HEK293 (cell line): Measurements from ENCODE around the gene NPR3.

Experiments
- CTCF ChIA-PET: fragments of 350-600 bp; formaldehyde crosslinking; extraction: SDS; loops from one replicate; lab custom pipeline; 2021; ENCODE audit warnings: antibody characterized with exemption; lab: Yijun Ruan, JAX
- POLR2A ChIA-PET: fragments of 300-600 bp; formaldehyde crosslinking; extraction: SDS; loops from one replicate; lab custom pipeline; 2020; ENCODE audit warnings: antibody characterized with exemption, inconsistent platforms; lab: Yijun Ruan, JAX
- H3K27ac ChIP-seq: fragments of 200-500 bp; sonication (Bioruptor generic); 2 replicates; pipeline ENCODE4 v1.5.1; 2014; ENCODE audit warnings: low read depth, low read length, control low read depth, inconsistent platforms; ENCODE audit errors: extremely low read depth
- H3K36me3 ChIP-seq, 2 experiments: fragments of 200-500 bp in 1 of 2; sonication (Bioruptor generic) in 1 of 2; 1 replicate in 1 of 2; 2 replicates in 1 of 2; pipeline ENCODE4 v1.5.1; 2014 to 2017; ENCODE audit warnings: inconsistent platforms in 2 of 2, low read length in 2 of 2; ENCODE audit not compliant: control insufficient read depth in 2 of 2, insufficient read depth in 1 of 2
- H3K4me1 ChIP-seq: fragments of 200-500 bp; sonication (Bioruptor generic); 2 replicates; pipeline ENCODE4 v1.5.1; 2014; ENCODE audit warnings: mild to moderate bottlenecking, low read length, inconsistent platforms; ENCODE audit not compliant: control insufficient read depth, insufficient read depth
- H3K4me3 ChIP-seq: 2 replicates; pipeline ENCODE4 v1.5.1; 2011; ENCODE audit warnings: low read depth, mild to moderate bottlenecking, control low read depth, low read length, moderate library complexity
- H3K9me3 ChIP-seq: fragments of 200-500 bp; sonication (Bioruptor generic); 2 replicates; pipeline ENCODE4 v1.5.1; 2014; ENCODE audit warnings: low read depth, low read length, inconsistent platforms; ENCODE audit not compliant: control insufficient read depth, insufficient read depth
- EGR2 ChIP-seq: fragments of 450-650 bp; formaldehyde crosslinking; IDR thresholded peaks from 2 replicates; pipeline ENCODE4 v1.5.1; 2016; ENCODE audit warnings: low read depth, missing biosample characterization, missing genetic modification characterization
- GLI2 ChIP-seq: fragments of 450-650 bp; formaldehyde crosslinking; IDR thresholded peaks from 2 replicates; pipeline ENCODE4; 2017; ENCODE audit warnings: missing biosample characterization, missing genetic modification characterization, low read depth, borderline replicate concordance
- HOXC10 ChIP-seq: sonication (generic); formaldehyde crosslinking; IDR thresholded peaks from 2 replicates; pipeline ENCODE4 v1.8.1; 2023; ENCODE audit warnings: mild to moderate bottlenecking, missing genetic modification reagents
- KLF1 ChIP-seq: fragments of 450-650 bp; formaldehyde crosslinking; IDR thresholded peaks from 2 replicates; pipeline ENCODE4 v1.5.1; 2016; ENCODE audit warnings: missing biosample characterization, missing genetic modification characterization
- KLF9 ChIP-seq: fragments of 450-650 bp; formaldehyde crosslinking; IDR thresholded peaks from 2 replicates; pipeline ENCODE4 v1.5.1; 2016; ENCODE audit warnings: missing biosample characterization, missing genetic modification characterization, low read depth
- MZF1 ChIP-seq: fragments of 450-650 bp; formaldehyde crosslinking; IDR thresholded peaks from 2 replicates; pipeline ENCODE4 v1.5.1; 2017; ENCODE audit warnings: missing biosample characterization, missing genetic modification characterization, borderline replicate concordance
- PRDM1 ChIP-seq: fragments of 450-650 bp; formaldehyde crosslinking; IDR thresholded peaks from 2 replicates; pipeline ENCODE4; 2016; ENCODE audit warnings: missing biosample characterization, missing genetic modification characterization
- SCRT2 ChIP-seq: fragments of 450-650 bp; formaldehyde crosslinking; IDR thresholded peaks from 2 replicates; pipeline ENCODE4 v1.5.1; 2016; ENCODE audit warnings: missing biosample characterization, missing genetic modification characterization
- ZBTB7A ChIP-seq: fragments of 450-650 bp; formaldehyde crosslinking; IDR thresholded peaks from 2 replicates; pipeline ENCODE4 v1.5.1; 2016; ENCODE audit warnings: low read depth, missing biosample characterization, missing genetic modification characterization
- ZBTB8A ChIP-seq: fragments of 450-650 bp; formaldehyde crosslinking; IDR thresholded peaks from 2 replicates; pipeline ENCODE4 v1.5.1; 2016; ENCODE audit warnings: missing biosample characterization, missing genetic modification characterization
- ZEB2 ChIP-seq: fragments of 450-650 bp; formaldehyde crosslinking; IDR thresholded peaks from 2 replicates; pipeline ENCODE4 v1.5.1; 2016; ENCODE audit warnings: missing biosample characterization, missing genetic modification characterization
- ZFHX2 ChIP-seq: fragments of 450-650 bp; formaldehyde crosslinking; conservative IDR thresholded peaks from 2 replicates; pipeline ENCODE4 v1.5.1; 2016; ENCODE audit warnings: missing biosample characterization, missing genetic modification characterization
- ZFP69B ChIP-seq: fragments of 450-650 bp; formaldehyde crosslinking; IDR thresholded peaks from 2 replicates; pipeline ENCODE4 v1.5.1; 2016; ENCODE audit warnings: missing biosample characterization, missing genetic modification characterization
- ZNF155 ChIP-seq: fragments of 450-650 bp; formaldehyde crosslinking; IDR thresholded peaks from 2 replicates; pipeline ENCODE4 v1.5.1; 2016; ENCODE audit warnings: missing biosample characterization, missing genetic modification characterization
- ZNF2 ChIP-seq: fragments of 450-650 bp; formaldehyde crosslinking; IDR thresholded peaks from 2 replicates; pipeline ENCODE4 v1.5.1; 2016; ENCODE audit warnings: missing biosample characterization, missing genetic modification characterization
- ZNF23 ChIP-seq: fragments of 450-650 bp; formaldehyde crosslinking; IDR thresholded peaks from 2 replicates; pipeline ENCODE4 v1.5.1; 2016; ENCODE audit warnings: missing biosample characterization, missing genetic modification characterization, borderline replicate concordance
- ZNF335 ChIP-seq: fragments of 450-650 bp; formaldehyde crosslinking; conservative IDR thresholded peaks from 2 replicates; pipeline ENCODE4 v1.5.1; 2016; ENCODE audit warnings: missing biosample characterization, missing genetic modification characterization
- ZNF391 ChIP-seq: fragments of 450-650 bp; formaldehyde crosslinking; IDR thresholded peaks from 2 replicates; pipeline ENCODE4 v1.5.1; 2016; ENCODE audit warnings: low read depth, missing biosample characterization, missing genetic modification characterization, borderline replicate concordance
- ZNF416 ChIP-seq: fragments of 450-650 bp; formaldehyde crosslinking; IDR thresholded peaks from 2 replicates; pipeline ENCODE4 v1.5.1; 2016; ENCODE audit warnings: missing biosample characterization, missing genetic modification characterization
- ZNF600 ChIP-seq: fragments of 450-650 bp; formaldehyde crosslinking; IDR thresholded peaks from 2 replicates; pipeline ENCODE4 v1.5.1; 2016; ENCODE audit warnings: missing biosample characterization, missing genetic modification characterization
- ZNF624 ChIP-seq: fragments of 450-650 bp; formaldehyde crosslinking; IDR thresholded peaks from 2 replicates; pipeline ENCODE4 v1.5.1; 2017; ENCODE audit warnings: missing biosample characterization, missing genetic modification characterization
- ZNF76 ChIP-seq: fragments of 450-650 bp; formaldehyde crosslinking; IDR thresholded peaks from 2 replicates; pipeline ENCODE4; 2016; ENCODE audit warnings: low read depth, missing biosample characterization, missing genetic modification characterization, borderline replicate concordance
- ZNF777 ChIP-seq: fragments of 450-650 bp; formaldehyde crosslinking; IDR thresholded peaks from 2 replicates; pipeline ENCODE4 v1.5.1; 2017; ENCODE audit warnings: missing biosample characterization, missing genetic modification characterization, borderline replicate concordance
- ZXDB ChIP-seq: fragments of 450-650 bp; formaldehyde crosslinking; IDR thresholded peaks from 2 replicates; pipeline ENCODE4 v1.5.1; 2016; ENCODE audit warnings: missing biosample characterization, missing genetic modification characterization
- TF ChIP-seq, protein P1 (sequence below): fragments of 450-650 bp; formaldehyde crosslinking; optimal IDR thresholded peaks from 2 replicates; pipeline ENCODE3; 2016; ENCODE audit warnings: missing biosample characterization, mild to moderate bottlenecking, missing genetic modification characterization
- TF ChIP-seq, protein P2 (sequence below): fragments of 450-650 bp; formaldehyde crosslinking; IDR thresholded peaks from 2 replicates; pipeline ENCODE4 v1.5.1; 2017; ENCODE audit warnings: missing biosample characterization, missing genetic modification characterization
- TF ChIP-seq, protein P3 (sequence below): fragments of 450-650 bp; formaldehyde crosslinking; IDR thresholded peaks from 2 replicates; pipeline ENCODE4 v1.5.1; 2016; ENCODE audit warnings: missing biosample characterization, missing genetic modification characterization
- TF ChIP-seq, protein P4 (sequence below): fragments of 450-650 bp; formaldehyde crosslinking; IDR thresholded peaks from 2 replicates; pipeline ENCODE4 v1.5.1; 2016; ENCODE audit warnings: missing biosample characterization, missing genetic modification characterization

NPR3 gene, protein sequence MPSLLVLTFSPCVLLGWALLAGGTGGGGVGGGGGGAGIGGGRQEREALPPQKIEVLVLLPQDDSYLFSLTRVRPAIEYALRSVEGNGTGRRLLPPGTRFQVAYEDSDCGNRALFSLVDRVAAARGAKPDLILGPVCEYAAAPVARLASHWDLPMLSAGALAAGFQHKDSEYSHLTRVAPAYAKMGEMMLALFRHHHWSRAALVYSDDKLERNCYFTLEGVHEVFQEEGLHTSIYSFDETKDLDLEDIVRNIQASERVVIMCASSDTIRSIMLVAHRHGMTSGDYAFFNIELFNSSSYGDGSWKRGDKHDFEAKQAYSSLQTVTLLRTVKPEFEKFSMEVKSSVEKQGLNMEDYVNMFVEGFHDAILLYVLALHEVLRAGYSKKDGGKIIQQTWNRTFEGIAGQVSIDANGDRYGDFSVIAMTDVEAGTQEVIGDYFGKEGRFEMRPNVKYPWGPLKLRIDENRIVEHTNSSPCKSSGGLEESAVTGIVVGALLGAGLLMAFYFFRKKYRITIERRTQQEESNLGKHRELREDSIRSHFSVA

DNA sequence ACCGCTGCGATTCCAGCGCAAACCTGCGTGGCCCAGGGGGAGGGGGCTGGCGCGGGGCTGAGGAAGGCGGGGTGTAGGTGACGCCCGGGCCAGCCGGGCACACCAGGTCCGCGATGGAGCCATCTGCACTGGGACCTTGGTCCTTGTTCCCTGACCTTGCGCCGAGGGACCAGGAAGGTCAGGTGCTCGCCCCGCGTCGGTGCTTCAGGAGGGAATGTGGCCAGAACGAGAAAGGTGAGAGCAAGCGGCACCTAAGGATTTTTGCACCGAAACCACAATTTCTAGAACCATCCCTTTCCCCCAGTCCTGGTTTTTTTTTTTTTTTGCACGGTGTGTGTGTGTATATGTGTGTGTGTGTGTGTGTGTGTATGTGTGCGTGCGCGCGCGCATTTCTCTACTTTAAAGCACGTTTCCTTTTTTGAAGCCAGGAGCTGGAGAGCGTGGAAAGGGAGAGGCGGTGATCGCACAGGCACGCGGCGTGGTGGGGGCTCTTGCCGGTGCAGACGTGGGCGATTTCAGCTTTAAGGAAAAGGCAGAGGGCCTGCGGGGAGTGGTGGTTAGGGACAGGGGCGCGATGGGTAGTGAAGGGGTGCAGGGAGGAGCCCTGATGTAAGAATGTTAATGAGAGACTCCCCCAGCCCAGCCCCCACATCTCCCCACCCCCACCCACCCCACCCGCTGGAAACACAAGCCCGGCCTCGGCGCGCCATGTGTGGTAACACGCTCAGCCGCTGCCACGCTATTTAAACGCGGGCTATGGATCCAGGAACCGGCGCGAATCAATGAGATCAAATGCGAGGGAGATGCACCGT is at the start of gene NPR3:
Gene NPR3 (plus strand): TSS at position 772 of the 812 bp plus-strand sequence. CDS start 456 bp downstream, outside the sequence.
- H3K27ac ChIP-seq, result no peak within 1 kb of the TSS
- peak within 1 kb of the TSS; percentile 55 for H3K4me3 ChIP-seq
- no peaks in the 10 kb centered on the region for H3K9me3 ChIP-seq
- ChIA-PET POLR2A (no interaction called here), CTCF (interaction anchor here (0.6 to 1.5 kb wide), 10 partner anchors 10 to 711 kb away, joined by 3 to 6 read pairs (median 3); no protein-coding TSS in a partner anchor)
- H3K4me1 ChIP-seq, result peaks cover 5% of the 10 kb centered on the region; the same call in 1 of the 2 replicates
- no peaks in the 10 kb centered on the region for H3K36me3 ChIP-seq
- TF ChIP-seq, protein P1, sequence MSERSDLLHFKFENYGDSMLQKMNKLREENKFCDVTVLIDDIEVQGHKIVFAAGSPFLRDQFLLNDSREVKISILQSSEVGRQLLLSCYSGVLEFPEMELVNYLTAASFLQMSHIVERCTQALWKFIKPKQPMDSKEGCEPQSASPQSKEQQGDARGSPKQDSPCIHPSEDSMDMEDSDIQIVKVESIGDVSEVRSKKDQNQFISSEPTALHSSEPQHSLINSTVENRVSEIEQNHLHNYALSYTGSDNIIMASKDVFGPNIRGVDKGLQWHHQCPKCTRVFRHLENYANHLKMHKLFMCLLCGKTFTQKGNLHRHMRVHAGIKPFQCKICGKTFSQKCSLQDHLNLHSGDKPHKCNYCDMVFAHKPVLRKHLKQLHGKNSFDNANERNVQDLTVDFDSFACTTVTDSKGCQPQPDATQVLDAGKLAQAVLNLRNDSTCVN, result peak; percentile 50
- TF ChIP-seq MZF1 (tag by site-specific recombination) (no peak), ZNF2 (tag by site-specific recombination) (peak; percentile 71; the same call in 1 of the 2 replicates), ZNF155 (tag by site-specific recombination) (no peak), ZEB2 (tag by site-specific recombination) (0 out of 2 replicates have a peak, but pooled peaks have one; percentile 17), ZFP69B (tag by site-specific recombination) (0 out of 2 replicates have a peak, but pooled peaks have one; percentile 32), SCRT2 (tag by site-specific recombination) (peak; percentile 26; the same call in 1 of the 2 replicates), ZBTB7A (0 out of 2 replicates have a peak, but pooled peaks have one; percentile 23), ZBTB8A (tag by site-specific recombination) (0 out of 2 replicates have a peak, but pooled peaks have one; percentile 19), ZNF23 (no peak), EGR2 (peak; percentile 32; the same call in 1 of the 2 replicates), ZNF624 (0 out of 2 replicates have a peak, but pooled peaks have one; percentile 59), KLF9 (tag by site-specific recombination) (peak; percentile 12; the same call in 1 of the 2 replicates), ZNF600 (tag by site-specific recombination) (peak; percentile 29; the same call in 1 of the 2 replicates), ZFHX2 (tag by site-specific recombination) (peak; percentile 52), ZNF76 (0 out of 2 replicates have a peak, but pooled peaks have one; percentile 36), ZNF777 (tag by site-specific recombination) (peak; percentile 63; the same call in 1 of the 2 replicates), KLF1 (0 out of 2 replicates have a peak, but pooled peaks have one; percentile 14), ZXDB (tag by site-specific recombination) (no peak; the same call in 1 of the 2 replicates), ZNF416 (no peak), ZNF335 (tag by site-specific recombination) (peak; percentile 92), ZNF391 (tag by site-specific recombination) (0 out of 2 replicates have a peak, but pooled peaks have one; percentile 70), GLI2 (tag by site-specific recombination) (no peak), PRDM1 (tag by site-specific recombination) (peak; percentile 79), HOXC10 (CRISPR knock-in tag) (0 out of 2 replicates have a peak, but pooled peaks have one; percentile 71)
- TF ChIP-seq, protein P2, sequence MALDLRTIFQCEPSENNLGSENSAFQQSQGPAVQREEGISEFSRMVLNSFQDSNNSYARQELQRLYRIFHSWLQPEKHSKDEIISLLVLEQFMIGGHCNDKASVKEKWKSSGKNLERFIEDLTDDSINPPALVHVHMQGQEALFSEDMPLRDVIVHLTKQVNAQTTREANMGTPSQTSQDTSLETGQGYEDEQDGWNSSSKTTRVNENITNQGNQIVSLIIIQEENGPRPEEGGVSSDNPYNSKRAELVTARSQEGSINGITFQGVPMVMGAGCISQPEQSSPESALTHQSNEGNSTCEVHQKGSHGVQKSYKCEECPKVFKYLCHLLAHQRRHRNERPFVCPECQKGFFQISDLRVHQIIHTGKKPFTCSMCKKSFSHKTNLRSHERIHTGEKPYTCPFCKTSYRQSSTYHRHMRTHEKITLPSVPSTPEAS, result peak; percentile 95
- TF ChIP-seq, protein P3, sequence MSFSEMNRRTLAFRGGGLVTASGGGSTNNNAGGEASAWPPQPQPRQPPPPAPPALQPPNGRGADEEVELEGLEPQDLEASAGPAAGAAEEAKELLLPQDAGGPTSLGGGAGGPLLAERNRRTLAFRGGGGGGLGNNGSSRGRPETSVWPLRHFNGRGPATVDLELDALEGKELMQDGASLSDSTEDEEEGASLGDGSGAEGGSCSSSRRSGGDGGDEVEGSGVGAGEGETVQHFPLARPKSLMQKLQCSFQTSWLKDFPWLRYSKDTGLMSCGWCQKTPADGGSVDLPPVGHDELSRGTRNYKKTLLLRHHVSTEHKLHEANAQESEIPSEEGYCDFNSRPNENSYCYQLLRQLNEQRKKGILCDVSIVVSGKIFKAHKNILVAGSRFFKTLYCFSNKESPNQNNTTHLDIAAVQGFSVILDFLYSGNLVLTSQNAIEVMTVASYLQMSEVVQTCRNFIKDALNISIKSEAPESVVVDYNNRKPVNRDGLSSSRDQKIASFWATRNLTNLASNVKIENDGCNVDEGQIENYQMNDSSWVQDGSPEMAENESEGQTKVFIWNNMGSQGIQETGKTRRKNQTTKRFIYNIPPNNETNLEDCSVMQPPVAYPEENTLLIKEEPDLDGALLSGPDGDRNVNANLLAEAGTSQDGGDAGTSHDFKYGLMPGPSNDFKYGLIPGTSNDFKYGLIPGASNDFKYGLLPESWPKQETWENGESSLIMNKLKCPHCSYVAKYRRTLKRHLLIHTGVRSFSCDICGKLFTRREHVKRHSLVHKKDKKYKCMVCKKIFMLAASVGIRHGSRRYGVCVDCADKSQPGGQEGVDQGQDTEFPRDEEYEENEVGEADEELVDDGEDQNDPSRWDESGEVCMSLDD (tag by site-specific recombination), result peak; percentile 32; the same call in 1 of the 2 replicates
- TF ChIP-seq, protein P4, sequence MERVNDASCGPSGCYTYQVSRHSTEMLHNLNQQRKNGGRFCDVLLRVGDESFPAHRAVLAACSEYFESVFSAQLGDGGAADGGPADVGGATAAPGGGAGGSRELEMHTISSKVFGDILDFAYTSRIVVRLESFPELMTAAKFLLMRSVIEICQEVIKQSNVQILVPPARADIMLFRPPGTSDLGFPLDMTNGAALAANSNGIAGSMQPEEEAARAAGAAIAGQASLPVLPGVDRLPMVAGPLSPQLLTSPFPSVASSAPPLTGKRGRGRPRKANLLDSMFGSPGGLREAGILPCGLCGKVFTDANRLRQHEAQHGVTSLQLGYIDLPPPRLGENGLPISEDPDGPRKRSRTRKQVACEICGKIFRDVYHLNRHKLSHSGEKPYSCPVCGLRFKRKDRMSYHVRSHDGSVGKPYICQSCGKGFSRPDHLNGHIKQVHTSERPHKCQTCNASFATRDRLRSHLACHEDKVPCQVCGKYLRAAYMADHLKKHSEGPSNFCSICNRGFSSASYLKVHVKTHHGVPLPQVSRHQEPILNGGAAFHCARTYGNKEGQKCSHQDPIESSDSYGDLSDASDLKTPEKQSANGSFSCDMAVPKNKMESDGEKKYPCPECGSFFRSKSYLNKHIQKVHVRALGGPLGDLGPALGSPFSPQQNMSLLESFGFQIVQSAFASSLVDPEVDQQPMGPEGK (tag by site-specific recombination), result peak; percentile 30; the same call in 1 of the 2 replicates
